ENCODE measurements around the gene NHSL1.

GRCh38 chr6:138492871-138493270 lies 6.4 kb downstream of the NHSL1 start:
- no peak for TF ChIP-seq POLR2AphosphoS5 (IDR thresholded peaks at IDR 0.05; ENCODE audit: low read depth, low read length)
- TF ChIP-seq POLR2A (IDR thresholded peaks at IDR 0.05; ENCODE audit: low read depth, low read length), result no peak

Data from GM12892 (cell line).